WTC11 (cell line): Measurements from ENCODE around the gene KIN.
"Not testable (repeated sequence)": the region's sequence is repeated elsewhere in the genome, so short reads cannot be mapped to it uniquely, and the experiment has no call there.

ENCODE experiments used
- CREB1 ChIP-seq: sonication (generic); formaldehyde crosslinking; IDR thresholded peaks from 2 replicates; pipeline ENCODE4 v1.8.0; 2023; ENCODE audit warnings: mild to moderate bottlenecking, missing genetic modification reagents
- NFYB ChIP-seq: sonication (generic); formaldehyde crosslinking; conservative IDR thresholded peaks from 2 replicates; pipeline ENCODE4 v1.8.0; 2022; ENCODE audit warnings: low read depth, missing genetic modification reagents
- NR3C1 ChIP-seq: sonication (generic); formaldehyde crosslinking; conservative IDR thresholded peaks from 2 replicates; pipeline ENCODE4 v1.8.1; 2023; ENCODE audit warnings: low read depth, mild to moderate bottlenecking, missing genetic modification reagents
- RELA ChIP-seq: sonication (generic); formaldehyde crosslinking; IDR thresholded peaks from 2 replicates; pipeline ENCODE4 v1.8.1; 2022; ENCODE audit warnings: missing genetic modification reagents, mild to moderate bottlenecking, borderline replicate concordance
- SP1 ChIP-seq: sonication (generic); formaldehyde crosslinking; conservative IDR thresholded peaks from 2 replicates; pipeline ENCODE4 v1.8.1; 2022; ENCODE audit warnings: missing genetic modification reagents
- TEAD4 ChIP-seq: sonication (generic); formaldehyde crosslinking; IDR thresholded peaks from 2 replicates; pipeline ENCODE4 v1.8.0; 2022; ENCODE audit warnings: mild to moderate bottlenecking, missing genetic modification reagents
- ZNF416 ChIP-seq: fragments of 250-450 bp; sonication (Bioruptor Pico); IDR thresholded peaks from 2 replicates; pipeline ENCODE4 v1.9.0; 2021; ENCODE audit warnings: mild to moderate bottlenecking, inconsistent platforms
- TF ChIP-seq, protein P1 (sequence below): fragments of 200-600 bp; IDR thresholded peaks from 2 replicates; pipeline ENCODE4 v1.8.0; 2022; ENCODE audit warnings: antibody characterized with exemption
- TF ChIP-seq, protein P2 (sequence below): sonication (generic); formaldehyde crosslinking; IDR thresholded peaks from 2 replicates; pipeline ENCODE4 v1.8.1; 2023; ENCODE audit warnings: mild to moderate bottlenecking, moderate library complexity, missing genetic modification reagents

DNA sequence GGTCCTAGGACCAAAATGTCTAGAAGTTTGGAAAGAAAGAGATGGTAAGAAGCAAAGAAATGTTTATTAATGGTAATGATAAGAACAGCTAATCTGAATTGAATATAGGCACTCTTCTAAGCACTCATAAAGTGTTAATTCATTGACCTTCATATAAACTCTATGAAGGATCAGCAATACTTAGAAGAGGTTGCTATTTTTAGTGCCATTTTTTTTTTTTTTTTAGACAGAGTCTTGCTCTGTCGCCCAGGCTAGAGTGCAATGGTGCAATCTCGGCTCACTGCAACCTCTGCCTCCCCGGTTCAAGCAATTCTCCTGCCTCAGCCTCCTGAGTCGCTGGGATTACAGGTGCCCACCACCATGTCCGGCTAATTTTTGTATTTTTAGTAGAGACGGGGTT is 5.6 kb downstream of the KIN start:
- not testable (repeated sequence) for TF ChIP-seq ZNF416; RELA (CRISPR knock-in tag); TEAD4 (CRISPR knock-in tag); NFYB (CRISPR knock-in tag); SP1 (CRISPR knock-in tag); NR3C1 (CRISPR knock-in tag); CREB1 (CRISPR knock-in tag)
- TF ChIP-seq, protein P1, sequence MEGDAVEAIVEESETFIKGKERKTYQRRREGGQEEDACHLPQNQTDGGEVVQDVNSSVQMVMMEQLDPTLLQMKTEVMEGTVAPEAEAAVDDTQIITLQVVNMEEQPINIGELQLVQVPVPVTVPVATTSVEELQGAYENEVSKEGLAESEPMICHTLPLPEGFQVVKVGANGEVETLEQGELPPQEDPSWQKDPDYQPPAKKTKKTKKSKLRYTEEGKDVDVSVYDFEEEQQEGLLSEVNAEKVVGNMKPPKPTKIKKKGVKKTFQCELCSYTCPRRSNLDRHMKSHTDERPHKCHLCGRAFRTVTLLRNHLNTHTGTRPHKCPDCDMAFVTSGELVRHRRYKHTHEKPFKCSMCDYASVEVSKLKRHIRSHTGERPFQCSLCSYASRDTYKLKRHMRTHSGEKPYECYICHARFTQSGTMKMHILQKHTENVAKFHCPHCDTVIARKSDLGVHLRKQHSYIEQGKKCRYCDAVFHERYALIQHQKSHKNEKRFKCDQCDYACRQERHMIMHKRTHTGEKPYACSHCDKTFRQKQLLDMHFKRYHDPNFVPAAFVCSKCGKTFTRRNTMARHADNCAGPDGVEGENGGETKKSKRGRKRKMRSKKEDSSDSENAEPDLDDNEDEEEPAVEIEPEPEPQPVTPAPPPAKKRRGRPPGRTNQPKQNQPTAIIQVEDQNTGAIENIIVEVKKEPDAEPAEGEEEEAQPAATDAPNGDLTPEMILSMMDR = not testable (repeated sequence)
- TF ChIP-seq, protein P2, sequence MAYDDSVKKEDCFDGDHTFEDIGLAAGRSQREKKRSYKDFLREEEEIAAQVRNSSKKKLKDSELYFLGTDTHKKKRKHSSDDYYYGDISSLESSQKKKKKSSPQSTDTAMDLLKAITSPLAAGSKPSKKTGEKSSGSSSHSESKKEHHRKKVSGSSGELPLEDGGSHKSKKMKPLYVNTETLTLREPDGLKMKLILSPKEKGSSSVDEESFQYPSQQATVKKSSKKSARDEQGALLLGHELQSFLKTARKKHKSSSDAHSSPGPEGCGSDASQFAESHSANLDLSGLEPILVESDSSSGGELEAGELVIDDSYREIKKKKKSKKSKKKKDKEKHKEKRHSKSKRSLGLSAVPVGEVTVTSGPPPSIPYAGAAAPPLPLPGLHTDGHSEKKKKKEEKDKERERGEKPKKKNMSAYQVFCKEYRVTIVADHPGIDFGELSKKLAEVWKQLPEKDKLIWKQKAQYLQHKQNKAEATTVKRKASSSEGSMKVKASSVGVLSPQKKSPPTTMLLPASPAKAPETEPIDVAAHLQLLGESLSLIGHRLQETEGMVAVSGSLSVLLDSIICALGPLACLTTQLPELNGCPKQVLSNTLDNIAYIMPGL = not testable (repeated sequence)
